Measurements from ENCODE around the gene LDB1. TPM values are rescaled to one million over a fixed set of nuclear protein-coding genes. Genes with fewer than 3 reads are reported as not detected.

Gene LDB1
- total RNA-seq, 1 donor from 2014 or later: 46.4 TPM

DNA sequence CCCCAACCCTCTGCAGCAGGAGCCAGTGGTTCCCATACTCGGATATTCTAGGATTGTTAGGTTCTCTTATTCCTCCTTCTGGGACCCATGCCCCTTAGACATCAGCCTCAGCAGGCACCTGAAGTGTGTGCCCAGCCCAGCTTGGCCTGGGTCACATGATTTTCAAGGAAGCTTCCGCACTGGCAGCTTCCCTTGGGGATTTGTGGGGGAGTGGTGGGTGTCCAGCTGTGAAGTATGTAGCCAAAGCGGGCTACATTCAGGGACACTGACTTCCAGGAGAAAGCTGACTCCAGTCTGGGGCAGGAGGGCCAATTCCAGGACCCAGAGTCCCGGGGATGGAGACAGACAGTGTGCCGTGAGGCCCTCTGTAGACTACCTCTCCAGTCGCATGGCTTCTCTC lies 1.3 kb downstream of the LDB1 start:
- Histone ChIP-seq H2AFZ (replicated peaks) (no peak overlapping the region), H3K79me2 (ENCODE audit: low read depth) (peaks cover 59% of the 10 kb centered on the region)

DNA sequence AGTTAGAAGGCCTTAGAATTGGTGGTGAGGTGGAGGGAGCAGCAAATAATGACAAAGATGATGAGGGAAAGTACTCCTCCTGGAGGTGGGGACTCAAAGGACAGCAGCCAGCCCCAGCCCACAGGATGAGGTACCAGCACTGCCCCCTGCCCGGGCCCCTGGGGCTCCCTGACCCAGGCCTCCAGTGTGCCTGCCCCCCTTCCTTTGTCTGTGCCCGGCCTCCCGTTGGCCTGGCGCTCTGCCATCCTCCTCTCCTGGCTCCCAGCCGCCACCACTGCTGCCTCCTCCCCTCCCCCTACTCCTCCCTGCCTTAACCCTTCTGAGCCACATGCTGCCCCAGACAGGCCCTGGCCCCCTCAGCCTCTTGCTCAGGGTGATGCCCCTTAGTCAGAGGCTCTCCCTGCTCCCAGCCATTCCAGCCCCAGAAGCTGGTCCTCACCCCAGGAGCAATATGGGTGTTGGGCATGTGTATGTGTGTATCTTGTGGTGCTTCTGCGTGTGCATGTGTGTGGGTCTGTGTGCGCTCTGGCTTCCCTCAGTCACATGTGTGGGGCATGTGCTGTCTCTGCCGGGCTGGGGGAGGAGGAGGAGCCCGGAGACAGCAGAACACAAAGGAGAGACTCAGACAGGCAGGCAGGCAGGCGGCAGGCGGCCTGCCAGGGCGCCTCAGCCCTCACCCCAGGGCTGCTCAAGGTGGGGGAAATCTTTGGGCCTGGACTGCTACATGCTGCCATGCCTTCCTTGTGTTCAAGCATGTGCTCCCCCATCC lies 2.6 kb downstream of the LDB1 start:
- Mint-ChIP-seq H3K4me3 (peak overlapping the region; percentile 91), H3K36me3 (no peaks in the 10 kb centered on the region), H3K4me1 (peaks cover 74% of the 10 kb centered on the region), H3K9me3 (no peaks in the 10 kb centered on the region), H3K27me3 (ENCODE audit: insufficient read depth, low read depth) (peaks cover 6% of the 10 kb centered on the region), H3K27ac (peak overlapping the region; percentile 84)
- H3K79me2 ChIP-seq (ENCODE audit: low read depth): peaks cover 72% of the 10 kb centered on the region
- peaks cover 77% of the 10 kb centered on the region for H3F3A ChIP-seq (ENCODE audit: low read depth)
- H2AFZ ChIP-seq (replicated peaks): no peak overlapping the region
- peak overlapping the region; percentile 81 for H3K27ac ChIP-seq
- H3K36me3 ChIP-seq: no peaks in the 10 kb centered on the region
- peaks cover 25% of the 10 kb centered on the region for H4K20me1 ChIP-seq (ENCODE audit: low read depth)
- H3K4me3 ChIP-seq: peak overlapping the region; percentile 32
- no peaks in the 10 kb centered on the region for H3K27me3 ChIP-seq
- H3K9ac ChIP-seq: no peak overlapping the region
- H3K4me2 ChIP-seq: peak overlapping the region; percentile 89
- peaks cover 66% of the 10 kb centered on the region for H3K4me1 ChIP-seq
- no peak for TF ChIP-seq EZH2phosphoT487 (IDR thresholded peaks at IDR 0.05)
- TF ChIP-seq, protein P1, sequence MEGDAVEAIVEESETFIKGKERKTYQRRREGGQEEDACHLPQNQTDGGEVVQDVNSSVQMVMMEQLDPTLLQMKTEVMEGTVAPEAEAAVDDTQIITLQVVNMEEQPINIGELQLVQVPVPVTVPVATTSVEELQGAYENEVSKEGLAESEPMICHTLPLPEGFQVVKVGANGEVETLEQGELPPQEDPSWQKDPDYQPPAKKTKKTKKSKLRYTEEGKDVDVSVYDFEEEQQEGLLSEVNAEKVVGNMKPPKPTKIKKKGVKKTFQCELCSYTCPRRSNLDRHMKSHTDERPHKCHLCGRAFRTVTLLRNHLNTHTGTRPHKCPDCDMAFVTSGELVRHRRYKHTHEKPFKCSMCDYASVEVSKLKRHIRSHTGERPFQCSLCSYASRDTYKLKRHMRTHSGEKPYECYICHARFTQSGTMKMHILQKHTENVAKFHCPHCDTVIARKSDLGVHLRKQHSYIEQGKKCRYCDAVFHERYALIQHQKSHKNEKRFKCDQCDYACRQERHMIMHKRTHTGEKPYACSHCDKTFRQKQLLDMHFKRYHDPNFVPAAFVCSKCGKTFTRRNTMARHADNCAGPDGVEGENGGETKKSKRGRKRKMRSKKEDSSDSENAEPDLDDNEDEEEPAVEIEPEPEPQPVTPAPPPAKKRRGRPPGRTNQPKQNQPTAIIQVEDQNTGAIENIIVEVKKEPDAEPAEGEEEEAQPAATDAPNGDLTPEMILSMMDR (IDR thresholded peaks at IDR 0.05): peak; percentile 32
- no peaks in the 10 kb centered on the region for H3K9me3 ChIP-seq (ENCODE audit: low read depth)
- DNase-seq (ENCODE audit: low spot score): peak; percentile 69

More for the DNA sequence above, 1.3 kb downstream of the LDB1 start:
- peaks cover 61% of the 10 kb centered on the region for H3K4me1 Mint-ChIP-seq
- H3K27me3 Mint-ChIP-seq (ENCODE audit: insufficient read depth, low read depth): peaks cover 6% of the 10 kb centered on the region
- DNase-seq (ENCODE audit: low spot score): peak; percentile 62
- H3K4me1 ChIP-seq: peaks cover 58% of the 10 kb centered on the region
- no peak overlapping the region for H3K27ac ChIP-seq
- peaks cover 85% of the 10 kb centered on the region for H3F3A ChIP-seq (ENCODE audit: low read depth)
- no peak overlapping the region for H3K9ac ChIP-seq
- no peaks in the 10 kb centered on the region for H3K9me3 ChIP-seq (ENCODE audit: low read depth)
- no peaks in the 10 kb centered on the region for H3K36me3 Mint-ChIP-seq
- peaks cover 12% of the 10 kb centered on the region for H4K20me1 ChIP-seq (ENCODE audit: low read depth)
- H3K4me3 ChIP-seq: peak overlapping the region; percentile 81
- TF ChIP-seq EZH2 (IDR thresholded peaks at IDR 0.05) (no peak), EZH2phosphoT487 (IDR thresholded peaks at IDR 0.05) (no peak)
- TF ChIP-seq, protein P1 (IDR thresholded peaks at IDR 0.05): no peak
- no peaks in the 10 kb centered on the region for H3K27me3 ChIP-seq
- H3K4me2 ChIP-seq: peak overlapping the region; percentile 89
- peak overlapping the region; percentile 91 for H3K4me3 Mint-ChIP-seq
- no peaks in the 10 kb centered on the region for H3K9me3 Mint-ChIP-seq
- H3K27ac Mint-ChIP-seq: peak overlapping the region; percentile 69
- no peaks in the 10 kb centered on the region for H3K36me3 ChIP-seq

DNA sequence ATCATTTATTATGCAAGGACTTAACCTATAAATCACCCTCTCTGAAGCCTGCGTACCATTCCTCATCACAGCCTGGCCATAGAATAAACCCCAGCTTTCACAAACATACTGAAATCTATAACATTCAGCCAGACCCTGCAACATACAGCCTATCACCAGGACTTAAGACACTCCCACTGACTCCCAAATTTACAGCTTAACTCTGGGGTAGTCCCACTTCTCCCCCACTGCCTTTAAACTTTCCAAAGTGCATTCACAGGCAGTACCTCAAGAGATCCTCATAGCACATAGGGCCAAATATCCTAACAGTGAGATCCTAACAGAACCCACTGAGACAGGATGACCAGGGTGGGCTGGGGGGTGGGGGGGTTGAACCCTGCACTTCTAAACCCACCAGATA lies 3.5 kb downstream of the LDB1 start:
- H3K4me1 Mint-ChIP-seq: peaks cover 72% of the 10 kb centered on the region
- H3K27ac Mint-ChIP-seq: peak overlapping the region; percentile 31
- Histone ChIP-seq H3K36me3 (no peaks in the 10 kb centered on the region), H3K4me3 (peak overlapping the region; percentile 32), H3K79me2 (ENCODE audit: low read depth) (peaks cover 81% of the 10 kb centered on the region), H3K27me3 (no peaks in the 10 kb centered on the region), H3K4me2 (peak overlapping the region; percentile 89), H3K9ac (no peak overlapping the region), H3K4me1 (peaks cover 60% of the 10 kb centered on the region), H3F3A (ENCODE audit: low read depth) (peaks cover 67% of the 10 kb centered on the region), H2AFZ (replicated peaks) (no peak overlapping the region), H4K20me1 (ENCODE audit: low read depth) (peaks cover 34% of the 10 kb centered on the region), H3K9me3 (ENCODE audit: low read depth) (no peaks in the 10 kb centered on the region), H3K27ac (peak overlapping the region; percentile 81)
- no peaks in the 10 kb centered on the region for H3K9me3 Mint-ChIP-seq
- DNase-seq (ENCODE audit: low spot score): no peak
- no peaks in the 10 kb centered on the region for H3K36me3 Mint-ChIP-seq
- TF ChIP-seq, protein P1 (IDR thresholded peaks at IDR 0.05): no peak
- TF ChIP-seq EZH2 (IDR thresholded peaks at IDR 0.05) (no peak), EZH2phosphoT487 (IDR thresholded peaks at IDR 0.05) (no peak)
- peaks cover 6% of the 10 kb centered on the region for H3K27me3 Mint-ChIP-seq (ENCODE audit: insufficient read depth, low read depth)
- H3K4me3 Mint-ChIP-seq: peak overlapping the region; percentile 67
